H9 (cell line): ENCODE data around the gene FANCG. TPM values are rescaled to one million over a fixed set of nuclear protein-coding genes. Genes with fewer than 3 reads are reported as not detected.

Experiments
- DNase-seq: peaks from one replicate; pipeline ENCODE4 v3.0.0-alpha.2; 2017
- H2AFZ ChIP-seq: one replicate; pipeline ENCODE4 v1.6.1; 2013; ENCODE audit warnings: mild to moderate bottlenecking, low read length, control low read depth, moderate library complexity
- H2AK5ac ChIP-seq: 2 replicates; pipeline ENCODE4 v1.6.1; 2013; ENCODE audit warnings: low read length, control low read depth, mixed read lengths; ENCODE audit not compliant: insufficient read length
- H2BK120ac ChIP-seq: one replicate; pipeline ENCODE4 v1.6.1; 2013; ENCODE audit warnings: low read depth, mild to moderate bottlenecking, low read length, control low read depth, inconsistent platforms; ENCODE audit not compliant: poor library complexity, severe bottlenecking
- H2BK12ac ChIP-seq: 2 replicates; pipeline ENCODE4 v1.6.1; 2013; ENCODE audit warnings: low read length, control low read depth, mixed read lengths, low read depth; ENCODE audit not compliant: insufficient read length
- H2BK15ac ChIP-seq: 2 replicates; pipeline ENCODE4 v1.6.1; 2013; ENCODE audit warnings: low read depth, low read length, control low read depth
- H2BK20ac ChIP-seq: one replicate; pipeline ENCODE4 v1.6.1; 2013; ENCODE audit warnings: low read depth, mild to moderate bottlenecking, low read length, control low read depth, inconsistent platforms; ENCODE audit not compliant: poor library complexity, severe bottlenecking
- H2BK5ac ChIP-seq: 2 replicates; pipeline ENCODE4 v1.6.1; 2013; ENCODE audit warnings: low read length, control low read depth, mixed read lengths; ENCODE audit not compliant: insufficient read length
- H3K14ac ChIP-seq: 2 replicates; pipeline ENCODE4 v1.6.1; 2013; ENCODE audit warnings: low read length, control low read depth; ENCODE audit not compliant: insufficient read depth
- H3K18ac ChIP-seq: 2 replicates; pipeline ENCODE4 v1.6.1; 2013; ENCODE audit warnings: low read depth, mild to moderate bottlenecking, mixed read lengths, low read length, control low read depth; ENCODE audit not compliant: insufficient read length
- H3K23ac ChIP-seq: 2 replicates; pipeline ENCODE4 v1.6.1; 2013; ENCODE audit warnings: low read length, control low read depth, mixed read lengths, low read depth; ENCODE audit not compliant: insufficient read length
- H3K23me2 ChIP-seq: 2 replicates; pipeline ENCODE4 v1.6.1; 2013; ENCODE audit warnings: low read depth, mild to moderate bottlenecking, mixed read lengths, low read length, control low read depth; ENCODE audit not compliant: insufficient read length, poor library complexity, severe bottlenecking
- H3K27ac ChIP-seq: 2 replicates; pipeline ENCODE4 v1.5.1; 2013; ENCODE audit warnings: low read length, control low read depth, mixed read lengths, low read depth; ENCODE audit not compliant: insufficient read length
- H3K27me3 ChIP-seq: 2 replicates; pipeline ENCODE4 v1.6.1; 2013; ENCODE audit warnings: low read length, control low read depth, inconsistent platforms; ENCODE audit not compliant: insufficient read depth
- H3K4ac ChIP-seq: 2 replicates; pipeline ENCODE4 v1.6.1; 2013; ENCODE audit warnings: low read depth, mild to moderate bottlenecking, control low read depth, inconsistent platforms, low read length, moderate library complexity
- H3K4me1 ChIP-seq: 2 replicates; pipeline ENCODE4 v1.6.1; 2013; ENCODE audit warnings: low read length, control low read depth, inconsistent platforms; ENCODE audit not compliant: insufficient read depth
- H3K4me2 ChIP-seq: 2 replicates; pipeline ENCODE4 v1.6.1; 2013; ENCODE audit warnings: low read length, control low read depth, mixed read lengths; ENCODE audit not compliant: insufficient read length, insufficient read depth
- H3K56ac ChIP-seq: 2 replicates; pipeline ENCODE4 v1.6.1; 2013; ENCODE audit warnings: low read depth, mild to moderate bottlenecking, mixed read lengths, low read length, control low read depth; ENCODE audit not compliant: insufficient read length
- H3K79me1 ChIP-seq: 2 replicates; pipeline ENCODE4 v1.6.1; 2013; ENCODE audit warnings: low read depth, mild to moderate bottlenecking, moderate library complexity, low read length, control low read depth, inconsistent platforms; ENCODE audit not compliant: insufficient read depth, poor library complexity, severe bottlenecking
- H3K79me2 ChIP-seq: 2 replicates; pipeline ENCODE4 v1.6.1; 2013; ENCODE audit warnings: low read length, control low read depth, inconsistent platforms; ENCODE audit not compliant: insufficient read depth
- H3K9ac ChIP-seq: 2 replicates; pipeline ENCODE4 v1.6.1; 2013; ENCODE audit warnings: low read length, control low read depth, mixed read lengths; ENCODE audit not compliant: insufficient read length; ENCODE audit errors: extremely low read depth
- H3K9me3 ChIP-seq: one replicate; pipeline ENCODE4 v1.6.1; 2013; ENCODE audit warnings: low read depth, low read length, inconsistent platforms; ENCODE audit not compliant: control insufficient read depth
- H3T11ph ChIP-seq: one replicate; pipeline ENCODE4 v1.6.1; 2013; ENCODE audit warnings: mild to moderate bottlenecking, low read length, control low read depth, inconsistent platforms
- H4K20me1 ChIP-seq: one replicate; pipeline ENCODE4 v1.6.1; 2013; ENCODE audit not compliant: control insufficient read depth, insufficient read length, insufficient read depth
- H4K5ac ChIP-seq: 2 replicates; pipeline ENCODE4 v1.6.1; 2013; ENCODE audit warnings: low read depth, mild to moderate bottlenecking, mixed read lengths, low read length, control low read depth; ENCODE audit not compliant: insufficient read length
- H4K8ac ChIP-seq: replicated peaks from 2 replicates; pipeline ENCODE4 v1.6.1; 2013; ENCODE audit warnings: low read length, control low read depth, mixed read lengths, low read depth; ENCODE audit not compliant: insufficient read length
- H4K91ac ChIP-seq: 2 replicates; pipeline ENCODE4 v1.6.1; 2013; ENCODE audit warnings: low read depth, mild to moderate bottlenecking, moderate library complexity, mixed read lengths, low read length, control low read depth; ENCODE audit not compliant: insufficient read length
- H3K27ac Mint-ChIP-seq, 3 experiments: 2 replicates in 2 of 3; 3 replicates in 1 of 3; pipeline ENCODE4 v1.8.0; 2020 to 2021; ENCODE audit warnings: mixed read lengths in 3 of 3, mild to moderate bottlenecking in 1 of 3, moderate library complexity in 1 of 3
- H3K27me3 Mint-ChIP-seq: 2 replicates; pipeline ENCODE4 v1.8.0; 2021; ENCODE audit warnings: low read depth, mild to moderate bottlenecking, moderate library complexity, mixed read lengths
- H3K36me3 Mint-ChIP-seq, 3 experiments: 2 replicates in 2 of 3; 3 replicates in 1 of 3; pipeline ENCODE4 v1.8.0; 2020 to 2021; ENCODE audit warnings: low read depth in 3 of 3, mixed read lengths in 3 of 3; ENCODE audit not compliant: insufficient read depth in 1 of 3
- H3K4me1 Mint-ChIP-seq, 2 experiments: 2 replicates each; pipeline ENCODE4 v1.8.0; 2020; ENCODE audit warnings: mixed read lengths in 2 of 2
- H3K4me3 Mint-ChIP-seq, 2 experiments: 2 replicates in 1 of 2; 3 replicates in 1 of 2; pipeline ENCODE4 v1.8.0; 2020 to 2021; ENCODE audit warnings: mild to moderate bottlenecking in 2 of 2, mixed read lengths in 2 of 2, moderate library complexity in 1 of 2
- H3K9me3 Mint-ChIP-seq, 2 experiments: 2 replicates in 1 of 2; 3 replicates in 1 of 2; pipeline ENCODE4 v1.8.0; 2020; ENCODE audit warnings: mild to moderate bottlenecking in 2 of 2, mixed read lengths in 2 of 2, moderate library complexity in 1 of 2
- CTCF ChIP-seq: fragments of 200-600 bp; sonication (generic); conservative IDR thresholded peaks from 3 replicates; pipeline ENCODE4 v1.8.0; 2021; ENCODE audit warnings: antibody characterized with exemption, mild to moderate bottlenecking
- WGBS: extraction: QIAGEN DNeasy Blood & Tissue Kit; methylation state at CpG from one replicate; pipeline ENCODE4 v1.1.7; 2013; ENCODE audit warnings: missing lambda C conversion rate, low lambda C conversion rate, mixed read lengths; ENCODE audit not compliant: insufficient read length; ENCODE audit errors: extremely low coverage; 5-methylcytosine and 5-hydroxymethylcytosine counted together
- total RNA-seq: library from RNA; stranded (reverse); gene quantifications from 2 replicates; pipeline ENCODE4 v1.2.1, GENCODE V29; 2021

FANCG gene
- total RNA-seq, 1 experiment from 2014 or later: 86.9 TPM

- Mint-ChIP-seq H3K27ac (no peak overlapping the region), H3K4me3 (no peak overlapping the region; a peak in 1 of 5 replicates), H3K9me3 (no peaks in the 10 kb centered on the region), H3K4me1 (no peaks in the 10 kb centered on the region), H3K36me3 (peaks cover 69 to 97% (median 90%) of the 10 kb centered on the region in 3 experiments), H3K27me3 (no peaks in the 10 kb centered on the region)
- no peak overlapping the region for H3K27ac ChIP-seq
- H2BK15ac ChIP-seq: no peak overlapping the region
- H2BK20ac ChIP-seq: no peak overlapping the region
- H2AFZ ChIP-seq: no peak overlapping the region
- H3K56ac ChIP-seq: no peak overlapping the region
- H4K91ac ChIP-seq: no peak overlapping the region
- H3K23me2 ChIP-seq: no peaks in the 10 kb centered on the region
- no peak overlapping the region for H3K23ac ChIP-seq
- 0 out of 2 replicates have a peak, but pooled peaks cover 2% of the 10 kb centered on the region for H3K27me3 ChIP-seq
- H3K9ac ChIP-seq: no peak overlapping the region
- no peak overlapping the region for H3K4ac ChIP-seq
- H3K79me1 ChIP-seq: no peaks in the 10 kb centered on the region
- TF ChIP-seq CTCF: no peak
- H3K14ac ChIP-seq: no peak overlapping the region
- no peak for DNase-seq
- no peak overlapping the region for H3K4me2 ChIP-seq
- H3T11ph ChIP-seq: no peak overlapping the region
- H3K9me3 ChIP-seq: no peaks in the 10 kb centered on the region
- H2BK12ac ChIP-seq: no peak overlapping the region
- no peak overlapping the region for H2AK5ac ChIP-seq
- no peaks in the 10 kb centered on the region for H4K20me1 ChIP-seq
- no peaks in the 10 kb centered on the region for H3K79me2 ChIP-seq
- H4K5ac ChIP-seq: no peak overlapping the region
- H3K4me1 ChIP-seq: no peaks in the 10 kb centered on the region
- no peak overlapping the region for H4K8ac ChIP-seq
- H2BK120ac ChIP-seq: no peak overlapping the region
- no CpG with 5 or more reads among the region's 8 CpGs for WGBS
- no peak overlapping the region for H2BK5ac ChIP-seq
- H3K18ac ChIP-seq: no peak overlapping the region
Observed at GRCh38 chr9:35057271-35057620, 22.5 kb downstream of the FANCG start.
